Fibroblast of skin of left biceps (primary cell): ENCODE measurements around the gene WIF1.

ENCODE experiments used
- DNase-seq, 2 experiments: peaks; one replicate each; pipeline ENCODE4 v3.0.0-alpha.2; 2013; ENCODE audit warnings: low read depth in 2 of 2

The WIF1 gene

DNA sequence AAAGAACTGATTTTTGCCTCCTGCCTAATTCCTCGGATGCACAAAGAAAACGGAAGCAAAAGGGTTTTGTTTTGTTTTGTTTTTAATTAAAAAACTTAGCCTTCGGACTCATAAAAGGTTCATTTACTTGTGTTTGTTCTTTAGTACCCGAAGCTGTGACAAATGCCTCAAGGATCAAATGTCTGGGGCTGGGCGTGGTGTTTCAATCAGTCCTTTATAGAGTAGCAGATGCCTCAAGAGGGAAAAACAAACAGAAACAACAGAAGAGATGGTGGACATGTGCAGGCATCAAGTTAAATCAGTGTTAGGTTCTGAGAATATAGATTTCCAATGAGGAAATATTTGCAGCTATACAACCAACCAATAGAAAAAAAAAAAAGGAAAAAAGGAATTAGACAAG, 1.6 kb upstream of the WIF1 start:
- no peak for DNase-seq

DNA sequence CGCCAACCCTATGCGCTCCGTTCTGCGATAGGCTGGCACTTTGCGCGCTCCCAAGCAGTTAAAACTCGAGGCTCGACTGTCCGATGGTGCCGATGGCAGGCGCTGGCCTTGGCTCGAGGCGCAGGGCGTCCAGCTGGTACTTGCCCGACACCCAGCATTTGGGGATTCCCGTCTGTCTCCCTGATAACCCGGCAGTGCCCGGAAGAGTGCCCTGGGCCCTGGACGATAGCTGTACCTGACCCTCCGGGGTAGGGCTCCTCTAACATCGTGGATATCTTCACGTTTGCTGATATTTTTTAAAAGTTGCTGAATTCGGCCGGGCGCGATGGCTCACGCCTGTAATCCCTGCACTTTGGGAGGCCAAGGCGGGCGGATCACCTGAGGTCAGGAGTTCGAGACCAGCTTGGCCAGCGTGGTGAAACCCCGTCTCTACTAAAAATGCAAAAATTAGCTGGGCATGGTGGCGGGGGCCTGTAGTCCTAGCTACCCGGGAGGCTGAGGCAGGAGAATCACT, 908 bp upstream of the WIF1 start:
- DNase-seq, result no peak

DNA sequence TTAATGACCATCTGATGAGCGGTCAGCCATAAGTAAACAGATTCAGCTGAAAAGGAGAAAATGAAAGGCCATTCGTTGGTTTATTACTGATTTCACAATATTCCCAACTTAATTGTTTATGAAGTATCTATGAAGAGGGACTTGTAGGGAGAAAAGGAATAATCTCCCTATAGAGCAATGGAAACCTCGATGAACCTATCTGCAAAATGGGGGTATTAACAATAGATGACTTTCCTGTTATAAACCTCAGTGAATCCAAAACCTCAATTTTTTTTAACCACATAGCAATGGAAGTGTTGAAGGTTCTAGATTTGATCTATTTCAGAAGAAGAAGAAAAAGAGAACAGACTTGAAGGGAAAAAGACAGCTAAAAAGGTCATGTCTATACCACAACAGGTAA, 2.0 kb downstream of the WIF1 start:
- DNase-seq, result no peak

DNA sequence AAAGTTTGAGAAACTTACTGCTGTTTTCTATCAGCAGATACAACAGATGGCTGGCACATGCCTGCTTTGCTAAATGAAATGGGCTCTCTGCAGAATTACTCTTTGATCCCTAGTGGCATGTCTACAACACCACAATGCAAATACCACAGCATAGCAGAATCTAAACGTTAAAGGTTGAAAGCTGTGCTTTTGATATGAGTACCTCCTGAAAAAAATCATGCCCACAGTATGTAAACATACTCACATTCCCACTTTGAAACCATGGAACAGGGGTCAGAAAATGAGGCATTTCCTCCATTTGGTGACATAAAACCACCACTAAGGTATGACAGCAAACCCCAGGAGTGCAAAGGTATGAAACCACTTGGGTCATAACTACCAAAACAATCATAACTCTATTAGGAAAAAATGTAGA, 7.5 kb downstream of the WIF1 start:
- DNase-seq, result no peak

DNA sequence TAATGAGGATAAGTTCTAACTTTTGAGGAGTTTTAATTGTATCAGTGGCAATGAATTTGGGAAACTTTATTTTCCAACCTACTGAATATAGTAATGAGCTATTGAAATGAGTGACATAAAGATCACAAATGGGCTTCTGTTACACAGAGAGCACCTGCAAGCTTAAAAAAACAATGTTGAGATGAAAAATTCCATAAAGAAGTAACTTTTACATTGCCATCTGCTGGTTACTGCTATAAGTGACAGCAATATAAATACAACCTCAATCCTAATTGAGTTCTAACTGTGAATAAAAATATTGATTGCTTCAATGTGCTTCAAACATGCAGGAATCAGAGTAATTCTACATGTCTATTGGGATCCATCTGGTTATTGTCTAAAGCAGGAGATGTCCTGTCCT, 14.2 kb downstream of the WIF1 start:
- DNase-seq, result no peak

DNA sequence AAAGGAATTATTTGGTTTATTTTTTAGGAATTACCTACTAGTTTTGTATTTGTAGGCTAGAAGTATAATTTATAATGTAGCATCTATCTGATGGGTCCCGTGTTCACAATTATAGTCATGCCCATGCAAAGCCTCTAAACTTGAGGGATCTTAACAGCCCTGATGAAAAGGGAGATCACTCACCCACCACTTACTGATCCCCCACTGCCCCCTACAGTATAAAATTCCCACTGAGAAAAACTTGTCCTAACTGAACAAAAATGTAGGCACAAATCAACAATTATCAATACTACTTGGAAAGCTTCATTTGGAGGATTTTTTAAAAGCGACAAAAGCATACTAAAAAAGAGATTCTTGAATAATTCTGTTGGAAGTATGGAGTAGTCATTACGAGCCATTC, 21.0 kb downstream of the WIF1 start:
- no peak for DNase-seq

DNA sequence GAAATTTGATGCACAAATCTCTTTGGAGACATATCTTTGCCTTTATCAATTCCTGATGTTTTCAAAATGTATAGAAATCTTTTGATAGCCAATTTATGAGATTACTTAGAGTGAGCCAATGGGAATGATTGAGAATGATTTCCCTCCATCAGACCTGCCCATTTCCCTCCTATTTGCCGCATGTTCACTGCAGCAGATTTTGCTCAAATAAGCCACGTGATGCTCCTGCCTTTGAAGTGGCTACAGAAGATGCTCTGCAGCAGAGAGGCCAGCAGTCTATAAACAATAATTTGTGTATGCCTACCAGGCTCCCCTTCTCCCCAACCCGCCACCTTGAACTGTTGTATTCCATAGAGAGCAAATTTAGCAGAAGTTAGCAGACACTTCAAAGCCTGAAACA, 21.9 kb downstream of the WIF1 start:
- no peak for DNase-seq

DNA sequence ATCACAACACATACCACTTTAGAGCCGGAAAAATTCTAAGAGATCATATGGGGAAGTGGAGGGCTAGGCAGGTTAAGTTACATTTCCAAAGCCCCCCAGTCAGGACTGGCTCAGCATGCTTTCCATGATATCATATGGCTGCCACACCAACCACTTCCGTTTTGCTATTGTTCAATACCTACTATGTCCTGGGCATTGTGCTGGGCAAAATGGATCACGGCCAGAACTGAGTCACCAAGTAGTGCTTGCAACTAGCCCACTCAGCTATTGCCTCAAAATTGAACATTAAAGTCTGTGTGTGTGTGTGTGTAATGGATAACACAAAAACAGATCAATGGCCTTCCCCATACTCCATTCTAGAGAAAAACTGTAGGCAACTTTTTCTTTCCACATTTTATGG, 22.7 kb downstream of the WIF1 start:
- DNase-seq, result no peak

DNA sequence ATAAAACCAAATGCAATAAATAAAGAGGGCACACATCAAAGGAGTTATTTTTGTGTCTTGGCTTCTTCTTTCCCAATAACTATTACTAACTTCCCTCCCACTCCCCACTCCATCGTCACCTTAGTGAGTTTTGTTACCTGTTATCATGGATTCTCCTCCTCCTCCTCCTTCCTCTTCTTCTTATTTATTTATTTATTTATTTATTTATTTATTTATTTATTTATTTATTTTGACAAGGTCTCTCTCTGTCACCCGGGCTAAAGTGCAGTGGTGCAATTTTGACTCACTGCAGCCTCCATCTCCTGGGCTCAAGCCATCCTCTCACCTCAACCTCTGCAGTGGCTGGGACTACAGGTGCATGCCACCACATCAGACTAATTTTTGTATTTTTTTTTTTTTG, 26.4 kb downstream of the WIF1 start:
- no peak for DNase-seq

DNA sequence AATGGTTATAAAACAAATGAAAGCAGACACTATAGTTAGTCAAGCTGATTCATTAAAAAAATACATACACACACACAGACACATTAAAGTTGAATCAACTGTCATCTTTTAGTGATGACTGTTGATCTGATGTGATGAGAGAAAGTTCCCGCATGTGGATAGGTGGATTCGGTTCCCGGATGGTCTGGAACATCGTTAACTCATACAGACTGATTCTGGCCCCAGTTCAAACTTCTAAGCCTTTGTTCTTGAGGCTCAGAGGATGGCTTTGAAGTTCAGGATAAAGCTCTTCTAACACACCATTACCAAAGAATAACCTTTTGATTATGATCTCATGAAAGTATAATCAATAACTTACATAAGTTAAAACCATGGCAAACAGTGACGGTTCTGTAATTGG, 27.5 kb downstream of the WIF1 start:
- peak in 1 of 2 experiments; percentile 18 for DNase-seq

DNA sequence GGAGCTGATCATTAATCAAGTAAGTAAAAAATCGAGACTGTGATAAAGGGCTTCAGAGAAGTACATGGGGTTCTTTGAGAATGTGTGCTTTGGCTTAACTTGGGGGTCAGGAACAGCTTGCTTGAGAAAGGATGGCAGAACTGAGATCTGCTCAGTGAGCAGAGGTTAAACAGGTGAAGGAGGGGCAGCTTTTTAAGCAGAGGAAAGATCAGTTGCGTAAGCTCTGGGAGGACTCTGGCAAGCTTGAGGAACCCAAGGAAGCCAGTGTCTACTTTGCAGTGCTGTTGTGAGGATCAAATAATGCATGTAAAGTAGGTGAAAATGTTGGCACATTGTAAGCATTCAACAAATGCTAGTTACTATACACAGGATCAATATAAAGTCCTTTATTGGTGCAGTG, 30.6 kb downstream of the WIF1 start:
- DNase-seq, result no peak

DNA sequence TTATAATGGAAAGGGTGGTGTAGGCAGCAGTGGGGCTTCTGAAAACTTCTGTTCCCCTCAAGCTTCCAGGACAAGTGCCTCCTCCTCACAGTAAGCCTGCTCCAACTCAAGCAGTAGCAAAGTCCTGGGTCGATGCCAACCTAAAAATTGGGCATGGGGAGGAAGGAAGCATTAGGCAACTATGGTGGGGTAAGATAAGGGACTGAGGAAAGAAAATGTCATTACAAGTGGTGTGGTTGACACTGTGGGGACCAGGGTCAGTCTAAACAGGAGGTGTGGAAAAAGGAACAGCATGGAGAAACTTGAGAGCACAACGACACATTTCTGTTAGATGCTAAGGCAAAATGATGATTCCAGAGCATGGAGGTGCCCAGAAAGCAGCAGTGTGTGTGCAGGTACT, 34.9 kb downstream of the WIF1 start:
- no peak for DNase-seq

DNA sequence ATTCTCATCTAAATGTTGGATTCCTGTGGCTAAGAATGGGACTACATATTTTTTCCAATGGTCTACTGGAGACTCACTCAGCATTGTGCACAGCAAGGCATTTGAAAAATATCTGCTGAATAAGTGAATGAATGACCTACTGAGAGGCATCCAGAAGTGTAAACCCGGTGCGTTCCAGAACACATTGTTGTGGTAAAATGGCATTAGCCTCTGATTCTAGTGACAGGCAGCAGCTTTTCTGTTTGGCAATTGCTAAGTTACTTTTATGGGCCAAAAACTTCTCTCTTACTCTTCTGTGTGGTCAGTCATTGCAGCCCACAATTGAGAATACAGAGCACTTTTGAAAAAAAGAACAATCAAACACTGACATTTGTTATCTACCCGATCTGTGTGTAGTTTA, 36.5 kb downstream of the WIF1 start:
- no peak for DNase-seq

DNA sequence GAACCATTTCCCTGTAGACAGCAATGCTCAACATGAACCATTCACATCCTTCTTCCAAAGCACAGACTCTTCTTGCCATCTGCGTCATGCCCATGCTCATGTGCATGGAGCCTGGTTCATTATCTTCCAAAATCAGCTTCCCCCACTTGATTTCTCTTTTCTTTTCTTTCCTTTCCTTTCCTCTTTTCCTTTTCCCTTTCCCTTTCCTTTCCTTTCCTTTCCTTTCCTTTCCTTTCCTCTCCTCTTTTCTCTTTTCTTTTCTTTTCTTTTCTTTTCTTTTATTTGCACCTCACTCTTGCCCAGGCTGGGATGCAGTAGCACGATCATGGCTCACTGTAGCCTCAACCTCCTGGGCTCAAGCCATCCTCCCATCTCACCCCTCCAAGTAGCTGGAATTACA, 37.5 kb downstream of the WIF1 start:
- DNase-seq, result no peak

DNA sequence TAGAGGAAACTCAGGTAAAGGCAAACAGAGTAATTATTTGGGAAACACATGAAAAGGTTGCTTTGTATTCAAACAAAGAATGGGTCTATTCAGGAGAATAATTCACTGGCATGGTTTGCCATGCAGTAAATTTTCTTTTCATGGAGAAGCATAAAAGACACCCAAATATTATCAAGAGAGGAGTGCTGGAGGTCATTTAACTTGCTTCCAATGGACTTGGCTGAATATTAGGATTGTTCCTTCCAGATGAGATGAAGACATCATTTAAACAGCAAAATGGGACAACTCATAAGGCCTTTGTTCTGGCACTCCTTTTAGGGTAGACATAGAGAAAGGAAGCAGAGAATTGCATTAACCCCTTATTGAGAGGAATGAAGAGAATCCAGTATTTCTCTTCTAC, 38.7 kb downstream of the WIF1 start:
- DNase-seq, result no peak

DNA sequence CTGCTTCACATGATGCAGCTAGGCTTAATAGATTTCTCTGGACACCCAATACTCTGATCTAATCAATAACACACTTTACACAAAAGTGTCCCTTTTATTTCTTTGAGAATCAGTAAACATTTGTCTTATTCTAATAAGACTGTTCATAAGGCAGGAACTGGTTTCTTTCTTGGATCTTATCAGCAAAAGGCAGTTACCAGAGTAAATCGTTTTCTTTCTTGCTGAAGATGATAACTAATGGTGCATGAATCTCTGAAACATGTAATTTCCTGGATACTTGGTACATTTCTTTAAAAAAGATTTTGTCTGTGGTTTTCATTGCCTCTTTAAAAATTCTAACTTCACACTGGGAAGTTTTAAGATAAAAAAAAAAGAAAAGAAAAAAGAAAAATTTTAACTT, 39.6 kb downstream of the WIF1 start:
- no peak for DNase-seq

DNA sequence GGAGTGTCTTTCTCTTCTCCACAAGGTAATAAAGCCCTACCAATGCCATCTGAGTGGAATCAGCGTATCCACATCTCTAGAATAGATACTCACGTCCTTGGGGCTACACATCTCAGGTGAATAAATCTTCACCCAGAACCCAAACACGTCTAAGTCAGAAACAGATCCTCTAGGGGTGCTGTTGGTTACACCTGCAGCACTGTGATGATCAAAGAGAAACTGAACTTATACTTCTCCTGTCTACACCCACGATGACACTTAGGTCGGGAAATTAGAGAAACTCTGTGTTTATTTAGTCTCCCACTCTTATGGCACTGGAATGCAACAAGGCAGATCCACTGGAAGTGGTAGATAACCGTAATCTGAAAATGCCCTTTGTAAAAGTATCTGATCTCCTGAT, 46.2 kb downstream of the WIF1 start:
- no peak for DNase-seq

DNA sequence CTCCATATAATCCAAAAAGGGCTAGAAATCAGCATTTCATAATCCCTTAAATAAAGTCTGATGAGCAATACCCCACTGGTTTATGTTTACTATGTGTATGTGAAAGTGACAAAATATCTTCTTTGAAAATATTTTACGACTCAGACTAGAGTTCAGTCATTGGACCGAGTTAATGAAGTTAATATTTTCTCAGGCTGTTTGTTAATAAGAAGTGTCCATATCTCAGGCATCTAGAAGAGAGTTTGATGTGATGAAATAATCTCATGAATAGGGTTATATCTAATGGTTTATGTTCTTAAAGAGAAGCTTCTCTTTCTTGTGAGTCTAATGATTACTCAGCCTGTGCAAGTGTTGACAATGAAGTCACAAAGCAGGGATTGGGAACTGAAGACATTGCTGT, 51.8 kb downstream of the WIF1 start:
- no peak for DNase-seq

DNA sequence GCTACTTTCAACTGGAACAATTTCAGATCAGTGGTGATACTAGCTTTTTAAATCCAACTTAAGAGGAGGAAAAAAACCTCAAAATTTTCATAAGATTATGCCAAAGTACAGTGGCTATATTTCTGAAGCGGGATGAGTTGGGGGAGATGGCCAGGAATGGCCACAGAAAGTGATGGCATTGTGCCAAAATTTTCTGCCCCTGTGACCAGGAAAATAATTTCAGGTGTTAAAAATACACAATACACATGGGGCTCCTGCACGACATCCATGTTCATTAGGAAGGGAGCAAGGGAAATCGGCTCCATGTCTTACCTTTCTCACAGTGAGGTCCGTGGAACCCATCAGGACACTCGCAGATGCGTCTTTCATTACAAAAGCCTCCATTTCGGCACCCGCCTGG, 53.7 kb downstream of the WIF1 start:
- no peak for DNase-seq

DNA sequence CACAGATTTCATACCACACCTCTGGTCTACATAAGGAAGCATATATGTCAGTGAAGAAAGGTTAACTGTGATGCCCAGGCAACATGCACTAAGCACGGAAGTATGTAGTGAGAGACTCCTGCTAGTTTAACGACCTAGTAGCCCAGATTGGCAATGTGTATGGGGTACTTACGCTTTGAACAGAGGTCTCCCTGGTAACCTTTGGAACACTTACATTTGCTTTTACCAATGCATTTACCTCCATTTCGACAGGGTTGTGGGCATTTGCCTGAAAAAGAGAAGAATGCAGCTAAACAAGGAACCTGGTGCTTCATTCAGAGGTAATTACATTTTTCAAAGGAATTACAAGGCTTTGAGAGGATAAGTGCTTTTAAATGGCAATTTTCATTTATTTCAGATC, 65.2 kb downstream of the WIF1 start:
- no peak for DNase-seq

DNA sequence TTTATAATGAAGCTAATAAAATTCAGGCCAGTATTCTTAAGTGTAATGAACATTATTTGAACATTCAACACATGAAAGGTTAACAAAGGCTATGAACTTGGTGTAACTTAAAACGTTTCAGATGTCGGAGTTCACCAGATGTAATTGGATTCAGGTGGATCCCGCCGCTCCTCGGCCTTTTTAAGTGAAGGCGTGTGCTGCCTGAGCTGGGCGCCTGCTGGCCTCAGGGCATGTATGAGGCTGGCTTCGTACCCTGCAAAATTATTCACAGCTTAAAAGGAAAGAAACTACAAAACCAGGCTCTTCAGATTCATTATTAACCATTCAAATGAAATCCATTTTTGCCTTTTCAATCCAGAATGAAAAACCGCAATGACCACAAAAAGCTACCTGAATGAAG, 69.9 kb downstream of the WIF1 start:
- DNase-seq, result no peak

DNA sequence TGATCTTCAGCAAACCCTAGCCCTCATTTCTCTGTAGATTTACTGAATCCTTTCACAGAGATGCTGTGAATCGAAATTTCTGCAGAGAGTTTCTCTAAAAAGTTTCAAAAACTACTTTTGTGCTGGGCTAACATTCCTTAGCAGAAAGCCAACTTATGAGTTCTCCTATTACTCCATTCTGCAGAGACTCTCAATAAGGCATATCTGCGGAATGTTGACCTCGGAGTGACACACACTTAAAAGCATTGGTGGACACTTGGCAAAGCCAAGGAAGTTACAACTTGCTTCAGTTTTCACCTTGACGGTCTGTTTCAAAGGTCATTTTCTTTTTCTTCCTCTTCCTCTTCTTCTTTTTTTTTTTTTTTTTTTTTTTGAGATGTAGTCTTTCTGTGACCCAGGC, 75.8 kb downstream of the WIF1 start:
- DNase-seq, result no peak

DNA sequence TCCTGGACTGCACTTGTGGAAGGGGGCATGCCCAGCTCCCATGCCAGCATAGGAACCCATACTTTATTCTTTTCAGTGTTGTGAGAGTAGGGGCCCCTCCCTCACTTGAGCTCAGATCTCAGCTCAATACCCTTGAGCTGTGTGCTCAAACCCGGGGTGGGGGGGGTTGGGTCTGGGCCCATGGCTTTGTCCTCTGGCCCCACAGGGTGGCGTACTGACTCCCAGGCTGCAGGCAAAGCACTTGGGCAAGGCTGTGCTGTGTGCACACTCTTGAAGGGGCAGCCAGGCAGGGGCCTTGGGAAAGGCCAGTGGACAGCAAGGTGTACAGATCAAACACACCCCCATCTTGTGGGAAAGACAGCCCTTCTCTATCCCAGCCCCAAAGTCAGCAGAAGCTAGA, 81.8 kb downstream of the WIF1 start:
- DNase-seq, result no peak

DNA sequence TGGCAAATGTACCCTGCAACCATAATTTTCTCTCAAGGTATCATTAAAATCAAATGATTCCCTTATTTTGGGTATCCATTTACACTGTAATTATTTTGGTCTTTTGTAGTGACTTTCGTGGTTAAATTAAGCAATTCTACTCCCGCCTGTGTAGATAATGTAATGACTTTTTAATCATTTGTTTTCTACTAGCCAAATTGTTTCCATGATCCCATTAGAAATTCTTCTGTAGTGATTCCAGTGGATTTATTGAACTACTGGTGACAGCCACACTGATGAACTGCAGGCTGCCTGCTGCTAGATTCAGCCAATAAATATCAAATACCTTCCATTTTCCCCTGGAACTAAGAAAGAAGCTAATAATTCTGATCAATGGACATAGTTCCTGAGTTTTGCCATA, 96.0 kb downstream of the WIF1 start:
- no peak for DNase-seq

DNA sequence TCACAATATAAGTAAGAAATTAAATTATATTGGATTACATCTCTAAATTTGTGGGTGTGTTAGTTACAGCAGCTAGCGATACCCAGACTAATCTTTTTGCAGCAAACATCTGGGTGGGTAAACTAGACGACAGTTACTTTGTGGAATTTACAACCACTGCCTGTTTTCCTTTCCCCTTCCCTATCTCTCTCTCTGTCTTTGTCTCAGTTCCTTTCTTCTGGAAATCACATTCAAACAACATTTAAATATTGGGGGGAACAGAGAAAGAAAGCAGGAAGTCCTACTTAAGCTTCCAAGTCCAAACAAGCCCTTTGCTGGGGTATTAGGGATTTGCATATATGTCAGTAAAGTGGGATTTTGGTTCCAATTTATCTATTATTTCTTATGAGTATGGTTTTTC, 97.6 kb downstream of the WIF1 start:
- DNase-seq, result no peak
